Measurements from ENCODE around the gene MORC3.

DNA sequence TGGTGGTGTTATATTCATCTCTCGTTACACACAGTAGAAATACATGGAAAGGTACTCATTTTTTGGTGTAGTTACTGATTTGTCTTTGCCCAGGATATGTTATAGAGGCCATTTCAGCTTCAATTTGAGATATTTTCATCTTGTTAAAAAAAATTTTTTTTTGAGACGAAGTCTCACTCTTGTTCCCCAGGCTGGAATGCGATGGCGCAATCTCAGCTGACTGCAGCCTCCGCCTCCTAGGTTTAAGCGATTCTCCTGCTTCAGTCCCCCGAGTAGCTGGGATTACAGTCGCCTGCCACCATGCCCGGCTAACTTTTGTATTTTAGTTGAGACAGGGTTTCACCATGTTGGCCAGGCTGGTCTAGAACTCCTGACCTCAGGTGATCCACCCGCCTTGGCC, 19.0 kb downstream of the MORC3 start:
- TF ChIP-seq, protein P1, sequence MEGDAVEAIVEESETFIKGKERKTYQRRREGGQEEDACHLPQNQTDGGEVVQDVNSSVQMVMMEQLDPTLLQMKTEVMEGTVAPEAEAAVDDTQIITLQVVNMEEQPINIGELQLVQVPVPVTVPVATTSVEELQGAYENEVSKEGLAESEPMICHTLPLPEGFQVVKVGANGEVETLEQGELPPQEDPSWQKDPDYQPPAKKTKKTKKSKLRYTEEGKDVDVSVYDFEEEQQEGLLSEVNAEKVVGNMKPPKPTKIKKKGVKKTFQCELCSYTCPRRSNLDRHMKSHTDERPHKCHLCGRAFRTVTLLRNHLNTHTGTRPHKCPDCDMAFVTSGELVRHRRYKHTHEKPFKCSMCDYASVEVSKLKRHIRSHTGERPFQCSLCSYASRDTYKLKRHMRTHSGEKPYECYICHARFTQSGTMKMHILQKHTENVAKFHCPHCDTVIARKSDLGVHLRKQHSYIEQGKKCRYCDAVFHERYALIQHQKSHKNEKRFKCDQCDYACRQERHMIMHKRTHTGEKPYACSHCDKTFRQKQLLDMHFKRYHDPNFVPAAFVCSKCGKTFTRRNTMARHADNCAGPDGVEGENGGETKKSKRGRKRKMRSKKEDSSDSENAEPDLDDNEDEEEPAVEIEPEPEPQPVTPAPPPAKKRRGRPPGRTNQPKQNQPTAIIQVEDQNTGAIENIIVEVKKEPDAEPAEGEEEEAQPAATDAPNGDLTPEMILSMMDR (IDR thresholded peaks at IDR 0.05): no peak
- no peak for TF ChIP-seq POLR2A (IDR thresholded peaks at IDR 0.05)
